NT2/D1 (cell line): ENCODE results near the gene IQSEC1.

Source experiments
- SUZ12 ChIP-seq: IDR thresholded peaks from 2 replicates; pipeline ENCODE4 v1.6.1; 2011; ENCODE audit not compliant: insufficient read length, insufficient read depth; ENCODE audit errors: extremely low read depth
- YY1 ChIP-seq: IDR thresholded peaks from 2 replicates; pipeline ENCODE4 v1.6.1; 2011; ENCODE audit not compliant: insufficient read length, insufficient read depth
- ZNF274 ChIP-seq: IDR thresholded peaks from 2 replicates; pipeline ENCODE4 v1.6.1; 2011; ENCODE audit warnings: mild to moderate bottlenecking, low read depth, low read length

- TF ChIP-seq SUZ12 (no peak), YY1 (no peak), ZNF274 (no peak)
Measured at GRCh38 chr3:12920967-12921366, 152.3 kb downstream of the IQSEC1 start.
